GM12878 (cell line): Measurements from ENCODE around the gene SNRK. TPM values are rescaled to one million over a fixed set of nuclear protein-coding genes. Genes with fewer than 3 reads are reported as not detected.

Experiments
- ATAC-seq: fragments of 200-7000 bp; cut with Tn5 transposase; 3 replicates; pipeline ENCODE4 v1.9.1; 2020; ENCODE audit warnings: mild to moderate bottlenecking, moderate library complexity
- BruUV-seq: library from RNA; stranded (reverse); fragments of 400-500 nt; replicated peaks from 2 replicates; lab custom pipeline; 2021; lab: Mats Ljungman, UMichigan
- CTCF ChIA-PET: fragments of 300-600 bp; sonication (Branson Sonifier 250); formaldehyde crosslinking; extraction: SDS; loops from one replicate; lab custom pipeline; 2021; ENCODE audit warnings: inconsistent platforms; lab: Yijun Ruan, JAX
- POLR2A ChIA-PET: fragments of 350-600 bp; formaldehyde crosslinking; extraction: SDS; loops from one replicate; lab custom pipeline; 2021; ENCODE audit warnings: inconsistent platforms; lab: Charles Lee
- RAD21 ChIA-PET: fragments of 300-600 bp; sonication (Branson Sonifier 250); formaldehyde crosslinking; loops from one replicate; lab custom pipeline; 2023; ENCODE audit warnings: antibody characterized with exemption; ENCODE audit not compliant: unreplicated experiment; lab: Charles Lee
- SMC1A ChIA-PET: fragments of 300-600 bp; sonication (Branson Sonifier 250); formaldehyde crosslinking; loops from one replicate; lab custom pipeline; 2023; ENCODE audit not compliant: unreplicated experiment, uncharacterized antibody; lab: Charles Lee
- DNase-seq: peaks from one replicate; pipeline ENCODE4 v3.0.0-alpha.2; 2011; ENCODE audit warnings: low read depth, low spot score
- FAIRE-seq: peaks from 3 replicates; lab custom pipeline; 2011; peaks lifted over from hg19 to GRCh38; lab: Jason Lieb, UNC
- H2AFZ ChIP-seq: 2 replicates; pipeline ENCODE4 v1.6.0; 2011; ENCODE audit warnings: low read depth, low read length, control low read depth; ENCODE audit not compliant: control insufficient read depth
- H3K27ac ChIP-seq: 2 replicates; pipeline ENCODE4 v1.5.1; 2011; ENCODE audit warnings: control low read depth; ENCODE audit not compliant: control insufficient read depth, insufficient read depth
- H3K27me3 ChIP-seq, 2 experiments: replicated peaks in 1 of 2; 2 replicates each; pipeline versions ENCODE4 v1.6.0 to v1.6.1; 2011; ENCODE audit warnings: low read length in 1 of 2; ENCODE audit not compliant: control insufficient read depth in 2 of 2, insufficient read depth in 2 of 2
- H3K36me3 ChIP-seq, 2 experiments: 2 replicates each; pipeline ENCODE4 v1.5.1; 2011; ENCODE audit warnings: low read length in 1 of 2; ENCODE audit not compliant: control insufficient read depth in 2 of 2, insufficient read depth in 2 of 2
- H3K4me1 ChIP-seq: 2 replicates; pipeline ENCODE4 v1.6.1; 2011; ENCODE audit warnings: mild to moderate bottlenecking, low read length, moderate library complexity, mixed read lengths; ENCODE audit not compliant: control insufficient read depth, insufficient read depth
- H3K4me2 ChIP-seq: 2 replicates; pipeline ENCODE4 v1.6.0; 2011; ENCODE audit warnings: control low read depth; ENCODE audit not compliant: control insufficient read depth, insufficient read depth
- H3K4me3 ChIP-seq: fragments of 200-600 bp; sonication (generic); 2 replicates; pipeline ENCODE4 v1.5.1; 2016
- H3K79me2 ChIP-seq: 2 replicates; pipeline ENCODE4 v1.6.0; 2011; ENCODE audit warnings: low read length; ENCODE audit not compliant: control insufficient read depth, insufficient read depth
- H3K9ac ChIP-seq: 2 replicates; pipeline ENCODE4 v1.8.0; 2011; ENCODE audit warnings: low read length, control low read depth, mixed read lengths; ENCODE audit not compliant: control insufficient read depth, insufficient read depth
- H3K9me3 ChIP-seq: replicated peaks from 3 replicates; pipeline ENCODE4 v1.5.1; 2011; ENCODE audit warnings: mild to moderate bottlenecking, low read length; ENCODE audit not compliant: control insufficient read depth, insufficient read depth
- H4K20me1 ChIP-seq: 2 replicates; pipeline ENCODE4 v1.6.0; 2011; ENCODE audit not compliant: control insufficient read depth, insufficient read depth
- ATF7 ChIP-seq: fragments of 450-650 bp; IDR thresholded peaks from 2 replicates; pipeline ENCODE4 v1.6.1; 2016; ENCODE audit warnings: low read depth, mild to moderate bottlenecking
- CEBPZ ChIP-seq: fragments of 150-350 bp; IDR thresholded peaks from 2 replicates; pipeline ENCODE4 v1.6.1; 2016; ENCODE audit warnings: low read depth, low read length
- EED ChIP-seq: sonication (generic); IDR thresholded peaks from 2 replicates; pipeline ENCODE4 v1.6.1; 2016; ENCODE audit warnings: antibody characterized with exemption, low read depth
- JUND ChIP-seq: IDR thresholded peaks from 2 replicates; pipeline ENCODE4 v1.6.1; 2012; ENCODE audit warnings: low read depth, mild to moderate bottlenecking, low read length, improper control_type of control experiment, moderate library complexity
- LARP7 ChIP-seq: fragments of 450-650 bp; IDR thresholded peaks from 2 replicates; pipeline ENCODE4 v1.6.1; 2017; ENCODE audit warnings: mild to moderate bottlenecking
- WGBS: methylation state at CpG from one replicate; pipeline ENCODE4 v1.1.6; 2016; ENCODE audit warnings: low lambda C conversion rate; ENCODE audit not compliant: insufficient replicate concordance, insufficient coverage; ENCODE audit errors: missing lambda C conversion rate; 5-methylcytosine and 5-hydroxymethylcytosine counted together
- in situ Hi-C: fragments of 300-500 bp; cut with MboI; formaldehyde crosslinking; loops from 9 replicates; pipeline ENCODE4 v1.14.3; 2018; ENCODE audit warnings: mixed read lengths
- intact Hi-C: fragments of 100-400 bp; cut with micrococcal nuclease; formaldehyde crosslinking; loops from one replicate; pipeline ENCODE4 v1.14.2; 2022; ENCODE audit not compliant: unreplicated experiment
- polyA plus RNA-seq, 11 experiments: library from polyadenylated mRNA; depleted of rRNA in 4 of 11; unstranded in 6 of 11; stranded (reverse) in 5 of 11; fragments of >200 nt; fragmentation: Nextera tagmentation in 4 of 11; fragmentation: Illumina TruSeq in 1 of 11; extraction: Ambion mirVana in 4 of 11; extraction: Trizol in 1 of 11; gene quantifications; 1 replicate in 1 of 11; 2 replicates in 10 of 11; pipeline versions ENCODE4 v1.2.1 to v1.2.3, GENCODE V29; 2011 to 2016; ENCODE audit warnings: inconsistent platforms in 2 of 11, missing spikeins in 2 of 11, low read depth in 1 of 11
- total RNA-seq, 4 experiments: library from RNA; depleted of rRNA in 3 of 4; stranded (reverse); fragments of >200 nt in 3 of 4; fragmentation: Illumina TruSeq in 1 of 4; extraction: Trizol in 1 of 4; gene quantifications; 2 replicates each; pipeline versions ENCODE4 v1.2.1 to v1.2.3, GENCODE V29; 2013 to 2021

The SNRK gene
- total and polyA plus RNA-seq, 10 of the 15 experiments (the other 5 are each of a cell fraction or from before 2014, with no cell fraction given): 1.6 to 12.1 (median 7.6) TPM

DNA sequence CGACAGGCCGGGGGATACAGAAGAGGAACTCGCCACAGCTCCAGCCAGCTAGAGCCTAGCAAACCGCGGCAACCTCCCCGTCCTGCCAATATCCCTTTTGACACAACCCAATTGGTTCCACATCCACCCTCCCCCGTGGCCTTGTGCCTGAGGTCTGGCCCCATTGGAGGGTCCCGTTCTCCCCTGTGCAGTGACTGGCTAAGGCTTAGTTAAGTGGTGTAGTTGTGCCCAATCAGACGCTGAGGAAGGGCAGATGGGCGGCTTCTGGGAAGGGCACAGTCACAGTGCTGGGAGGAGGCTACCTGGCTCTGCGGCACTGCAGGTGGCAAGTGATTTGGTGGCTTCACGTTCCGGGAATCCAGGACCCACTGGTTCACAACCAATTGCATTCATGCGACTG lies 78.6 kb downstream of the SNRK start:
- RAD21 ChIA-PET: no interaction called here
- SMC1A ChIA-PET: no interaction called here
- H3K4me1 ChIP-seq: no peaks in the 10 kb centered on the region
- ATAC-seq (no peak), FAIRE-seq (no peak), DNase-seq (no peak)
- H3K4me2 ChIP-seq: no peak overlapping the region
- no TSS peak for BruUV-seq
- H3K9ac ChIP-seq: no peak overlapping the region
- POLR2A ChIA-PET: no interaction called here
- intact Hi-C loops: no loop called here
- H3K36me3 ChIP-seq: no peaks in the 10 kb centered on the region; a peak in 2 of 4 replicates
- no peaks in the 10 kb centered on the region for H3K27me3 ChIP-seq
- in situ Hi-C loops: no loop called here
- no peak for TF ChIP-seq LARP7
- TF ChIP-seq ATF7: no peak
- TF ChIP-seq CEBPZ: no peak
- TF ChIP-seq EED: no peak
- no peak for TF ChIP-seq JUND
- H3K27ac ChIP-seq: no peak overlapping the region
- 0 out of 2 replicates have a peak, but pooled peaks cover 2% of the 10 kb centered on the region for H4K20me1 ChIP-seq
- 59% methylated on average over 14 of the region's 14 CpGs for WGBS
- CTCF ChIA-PET: no interaction called here
- no peaks in the 10 kb centered on the region for H3K79me2 ChIP-seq
- no peaks in the 10 kb centered on the region for H3K9me3 ChIP-seq
- H3K4me3 ChIP-seq: no peak overlapping the region
- no peak overlapping the region for H2AFZ ChIP-seq
